ENCODE results near the gene FBL. TPM values are rescaled to one million over a fixed set of nuclear protein-coding genes. Genes with fewer than 3 reads are reported as not detected.

The FBL gene
- total and polyA plus RNA-seq, 2 of the 8 experiments (the other 6 are each of a cell fraction or from before 2014, with no cell fraction given), result 790 to 1,361 TPM

- no peak overlapping the region for H2BK5ac ChIP-seq (ENCODE audit: low read depth, low read length)
- no peak overlapping the region for H3K4me3 ChIP-seq (ENCODE audit: extremely low read depth in 1 of 4, insufficient read depth in 2 of 4, low read depth in 3 of 4, low read length in 4 of 4)
- no peak overlapping the region for H2BK12ac ChIP-seq (ENCODE audit: low read depth, low read length)
- H4K8ac ChIP-seq (ENCODE audit: extremely low read depth, insufficient read depth, low read length), result 0 out of 2 replicates have a peak overlapping the region, but pooled peaks have one; percentile 6
- H3K4me2 ChIP-seq (ENCODE audit: insufficient read depth in 1 of 2, low read depth in 2 of 2, low read length in 2 of 2), result no peak overlapping the region
- peaks cover 20% of the 10 kb centered on the region for H3K79me1 ChIP-seq (ENCODE audit: low read depth, low read length)
- H3K23me2 ChIP-seq (ENCODE audit: low read depth, low read length), result peaks cover 9% of the 10 kb centered on the region
- H2BK20ac ChIP-seq (ENCODE audit: low read length), result no peak overlapping the region
- no peaks in the 10 kb centered on the region for H3K27me3 ChIP-seq (replicated peaks in 1 of 4; ENCODE audit: control insufficient read depth in 3 of 4, extremely low read depth in 1 of 4, insufficient read depth in 3 of 4, low read length in 3 of 4)
- WGBS, 2 experiments (ENCODE audit: extremely low coverage in 1 of 2, insufficient coverage in 1 of 2, insufficient read length in 1 of 2, insufficient replicate concordance in 2 of 2, low coverage in 1 of 2, low lambda C conversion rate in 2 of 2, missing lambda C conversion rate in 1 of 2), result 89% methylated on average over 4 of the region's 4 CpGs; no CpG with 5 or more reads in 1 of the 2 experiments
- H3K56ac ChIP-seq (replicated peaks; ENCODE audit: insufficient read length, low read depth, low read length), result no peak overlapping the region
- FAIRE-seq, result no peak
- peaks cover 35 to 52% (median 40%) of the 10 kb centered on the region in 4 experiments for H3K36me3 ChIP-seq (ENCODE audit: control insufficient read depth in 2 of 4, insufficient read depth in 4 of 4, low read length in 3 of 4)
- H4K91ac ChIP-seq (replicated peaks; ENCODE audit: insufficient read length, low read length), result no peak overlapping the region
- no peak overlapping the region for H2AK5ac ChIP-seq (ENCODE audit: low read depth, low read length)
- H3K79me2 ChIP-seq (ENCODE audit: control insufficient read depth in 1 of 2, insufficient read depth in 2 of 2, low read length in 2 of 2), result peaks cover 48 to 76% of the 10 kb centered on the region in 2 experiments
- CTCF ChIA-PET (ENCODE audit: partially characterized antibody), result interaction anchor here (1.1 to 6.4 kb wide), 10 partner anchors 8 to 168 kb away, joined by 3 to 43 read pairs (median 7); partner anchors contain the start of gene DYRK1B
- H3K9ac ChIP-seq (replicated peaks in 1 of 4; ENCODE audit: extremely low read depth in 1 of 4, low read depth in 3 of 4, low read length in 3 of 4), result no peak overlapping the region
- DNase-seq (ENCODE audit: low read depth in 1 of 2, low spot score in 2 of 2), result no peak
- H2AFZ ChIP-seq (ENCODE audit: low read length), result no peak overlapping the region
- no peaks in the 10 kb centered on the region for H3K9me3 ChIP-seq (ENCODE audit: insufficient read depth in 2 of 2, low read depth in 1 of 2, low read length in 1 of 2)
- peaks cover 30 to 40% of the 10 kb centered on the region in 2 experiments for H4K20me1 ChIP-seq (replicated peaks in 1 of 2; ENCODE audit: control insufficient read depth in 1 of 2, insufficient read depth in 2 of 2, low read length in 2 of 2)
- no peak overlapping the region for H3K4ac ChIP-seq (replicated peaks; ENCODE audit: insufficient read length, low read depth, low read length)
- no peak overlapping the region for H3K23ac ChIP-seq (ENCODE audit: insufficient read length)
- H2BK15ac ChIP-seq (ENCODE audit: low read length), result no peak overlapping the region
- H3K27ac ChIP-seq (ENCODE audit: low read depth, low read length), result no peak overlapping the region
- H2BK120ac ChIP-seq (replicated peaks; ENCODE audit: low read depth, low read length), result no peak overlapping the region
- POLR2A ChIA-PET (ENCODE audit: partially characterized antibody), result interaction anchor here (1.0 kb wide), 1 partner anchor 17 kb away, joined by 3 read pairs; no protein-coding TSS in a partner anchor
- H3K18ac ChIP-seq (ENCODE audit: extremely low read depth, low read length), result no peak overlapping the region
- H3K14ac ChIP-seq (ENCODE audit: insufficient read length), result no peak overlapping the region
- H3K4me1 ChIP-seq (replicated peaks in 1 of 4; ENCODE audit: control insufficient read depth in 3 of 4, insufficient read depth in 4 of 4, low read length in 3 of 4), result peaks cover 3 to 21% (median 10%) of the 10 kb centered on the region in 4 experiments
- no peak overlapping the region for H4K5ac ChIP-seq (ENCODE audit: insufficient read length, low read depth, low read length)
- TF ChIP-seq CHD1 (IDR thresholded peaks at IDR 0.05; ENCODE audit: low read depth, low read length) (no peak), NANOG (IDR thresholded peaks at IDR 0.05; ENCODE audit: insufficient read depth, low read depth, low read length, poor library complexity, severe bottlenecking) (no peak), BACH1 (IDR thresholded peaks at IDR 0.05; ENCODE audit: low read length) (no peak), FOSL1 (IDR thresholded peaks at IDR 0.05; ENCODE audit: insufficient read depth, low read depth, low read length) (no peak), CBX8 (IDR thresholded peaks at IDR 0.05; ENCODE audit: borderline replicate concordance, low read depth, low read length) (no peak), EZH2 (IDR thresholded peaks at IDR 0.05; ENCODE audit: low read depth, low read length, severe bottlenecking) (no peak), YY1 (IDR thresholded peaks at IDR 0.05; ENCODE audit: low read depth, low read length) (no peak), POLR2A (IDR thresholded peaks at IDR 0.05; ENCODE audit: control extremely low read depth in 1 of 2, low read depth in 2 of 2, low read length in 2 of 2) (no peak), PHF8 (conservative IDR thresholded peaks at IDR 0.05; ENCODE audit: low read depth, low read length) (no peak), ASH2L (IDR thresholded peaks at IDR 0.05; ENCODE audit: low read length) (no peak), EGR1 (IDR thresholded peaks at IDR 0.05; ENCODE audit: borderline replicate concordance, low read depth, low read length) (no peak)
- TF ChIP-seq, protein P1, sequence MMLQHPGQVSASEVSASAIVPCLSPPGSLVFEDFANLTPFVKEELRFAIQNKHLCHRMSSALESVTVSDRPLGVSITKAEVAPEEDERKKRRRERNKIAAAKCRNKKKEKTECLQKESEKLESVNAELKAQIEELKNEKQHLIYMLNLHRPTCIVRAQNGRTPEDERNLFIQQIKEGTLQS (IDR thresholded peaks at IDR 0.05; ENCODE audit: insufficient read depth, low read depth, low read length), result no peak
Measured at GRCh38 chr19:39841041-39841440, 5.1 kb downstream of the FBL start.
